HEK293T (cell line): ENCODE measurements around the gene CDRT4.

Experiments
- ELF4 ChIP-seq: fragments of 450-650 bp; IDR thresholded peaks from 2 replicates; pipeline ENCODE4 v1.6.1; 2017; ENCODE audit warnings: antibody characterized with exemption
- FOXA1 ChIP-seq: fragments of 450-650 bp; IDR thresholded peaks from 2 replicates; pipeline ENCODE4 v1.6.1; 2016; ENCODE audit warnings: mild to moderate bottlenecking
- HDGF ChIP-seq: fragments of 450-650 bp; IDR thresholded peaks from 2 replicates; pipeline ENCODE4 v1.6.1; 2017; ENCODE audit warnings: antibody characterized with exemption, borderline replicate concordance
- L3MBTL2 ChIP-seq: fragments of 450-650 bp; conservative IDR thresholded peaks from 2 replicates; pipeline ENCODE4 v1.6.1; 2016; ENCODE audit warnings: mild to moderate bottlenecking
- TARDBP ChIP-seq: fragments of 450-650 bp; IDR thresholded peaks from 2 replicates; pipeline ENCODE4 v1.6.1; 2016

DNA sequence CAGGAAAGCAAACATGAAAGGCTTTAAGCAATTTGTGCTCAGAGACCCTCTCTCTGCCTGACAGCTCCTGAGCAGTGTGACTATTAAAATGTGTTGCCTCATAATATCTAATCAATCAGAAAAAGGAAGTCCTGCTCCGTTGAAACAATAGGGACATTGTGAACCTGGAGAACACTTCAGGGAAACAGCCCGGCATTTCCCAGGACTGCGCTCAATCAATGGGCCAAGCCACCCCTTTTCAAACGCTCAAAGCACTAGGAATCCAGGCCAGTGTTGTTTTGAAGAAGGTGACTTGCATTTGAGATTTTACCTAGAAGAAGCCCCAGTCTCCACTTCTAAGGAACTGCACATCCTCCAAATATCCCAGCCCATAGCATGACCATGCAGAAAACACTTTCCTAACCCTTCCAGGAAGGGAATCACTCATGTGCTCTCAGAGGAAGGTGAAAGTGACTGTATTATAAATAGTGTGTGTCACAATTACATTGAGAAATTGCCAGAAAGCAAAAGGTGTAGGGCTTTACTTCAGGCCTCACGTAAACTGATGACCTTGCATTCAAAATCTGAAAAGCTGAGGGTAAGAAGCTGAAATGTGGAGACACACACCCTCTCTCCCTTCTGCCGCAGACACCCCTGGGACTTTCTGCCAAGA, 19.4 kb downstream of the CDRT4 start:
- TF ChIP-seq TARDBP (no peak), L3MBTL2 (no peak), ELF4 (no peak), HDGF (no peak), FOXA1 (no peak)
